ENCODE measurements around the gene ZNF285. TPM values are rescaled to one million over a fixed set of nuclear protein-coding genes. Genes with fewer than 3 reads are reported as not detected.
"Not testable (repeated sequence)": the region's sequence is repeated elsewhere in the genome, so short reads cannot be mapped to it uniquely, and the experiment has no call there.

ZNF285 gene
- total RNA-seq, 1 experiment from 2014 or later = 3.9 TPM

- no TSS peak for BruUV-seq (replicated peaks)
- no peaks in the 10 kb centered on the region for H3K27me3 ChIP-seq (replicated peaks; ENCODE audit: insufficient read depth, low read depth, low read length, poor library complexity)
- intact Hi-C loops (cut with micrococcal nuclease; ENCODE audit: unreplicated experiment) = no loop called here
- H3K27ac ChIP-seq (ENCODE audit: low read depth, low read length, poor library complexity, severe bottlenecking) = no peak overlapping the region
- no peaks in the 10 kb centered on the region for H3K4me1 ChIP-seq (ENCODE audit: insufficient read depth, low read length, poor library complexity, severe bottlenecking)
- H3K36me3 ChIP-seq (ENCODE audit: insufficient read depth, low read length, poor library complexity, severe bottlenecking) = peaks cover 7% of the 10 kb centered on the region
- ChIA-PET POLR2A (ENCODE audit: low non-redundant PET) (no interaction called here), CTCF (no interaction called here)
- TF ChIP-seq CTCF (conservative IDR thresholded peaks at IDR 0.05; ENCODE audit: low read depth, low read length) (no peak), EZH2 (IDR thresholded peaks at IDR 0.05; ENCODE audit: borderline replicate concordance, low read depth, low read length, poor library complexity, severe bottlenecking) (no peak)
- no peak overlapping the region for H3K4me3 ChIP-seq (ENCODE audit: low read depth, low read length, poor library complexity, severe bottlenecking)
- DNase-seq (ENCODE audit: low spot score) = no peak
- H3K9me3 ChIP-seq (ENCODE audit: low read depth, low read length, poor library complexity, severe bottlenecking) = peaks cover 18% of the 10 kb centered on the region
Observed at GRCh38 chr19:44435441-44435840, 34.0 kb upstream of the ZNF285 start.

- Histone ChIP-seq H3K9me3 (ENCODE audit: low read depth, low read length, poor library complexity, severe bottlenecking) (peaks cover 48% of the 10 kb centered on the region), H3K4me3 (ENCODE audit: low read depth, low read length, poor library complexity, severe bottlenecking) (no peak overlapping the region), H3K27me3 (replicated peaks; ENCODE audit: insufficient read depth, low read depth, low read length, poor library complexity) (no peaks in the 10 kb centered on the region), H3K27ac (ENCODE audit: low read depth, low read length, poor library complexity, severe bottlenecking) (no peak overlapping the region), H3K4me1 (ENCODE audit: insufficient read depth, low read length, poor library complexity, severe bottlenecking) (no peaks in the 10 kb centered on the region), H3K36me3 (ENCODE audit: insufficient read depth, low read length, poor library complexity, severe bottlenecking) (peaks cover 12% of the 10 kb centered on the region)
- ChIA-PET CTCF (no interaction called here), POLR2A (ENCODE audit: low non-redundant PET) (no interaction called here)
- intact Hi-C loops (cut with micrococcal nuclease; ENCODE audit: unreplicated experiment) = no loop called here
- TF ChIP-seq CTCF (conservative IDR thresholded peaks at IDR 0.05; ENCODE audit: low read depth, low read length) = no peak
- no peak for TF ChIP-seq EZH2 (IDR thresholded peaks at IDR 0.05; ENCODE audit: borderline replicate concordance, low read depth, low read length, poor library complexity, severe bottlenecking)
- no peak for DNase-seq (ENCODE audit: low spot score)
- no TSS peak for BruUV-seq (replicated peaks)
Observed at GRCh38 chr19:44430956-44431355, 29.5 kb upstream of the ZNF285 start.

DNA sequence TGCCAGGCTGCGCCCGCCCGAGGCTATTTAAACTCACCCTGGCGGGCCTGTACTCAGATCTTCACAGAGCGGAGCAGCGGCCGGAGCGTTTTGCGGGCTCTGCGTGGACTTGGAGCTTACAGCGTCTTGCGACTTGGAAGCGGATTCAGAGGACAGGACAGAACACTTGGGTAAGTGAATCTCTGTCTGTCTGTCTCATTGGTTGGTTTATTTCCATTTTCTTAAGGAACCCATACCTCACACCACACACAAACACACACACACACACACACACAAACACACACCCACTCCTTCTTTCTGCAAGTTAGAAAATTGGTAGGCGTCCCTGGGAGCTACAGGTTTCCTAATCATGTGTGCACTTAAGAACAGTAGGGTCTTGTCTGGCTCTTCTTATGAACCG, 14.1 kb upstream of the ZNF285 start:
- BruUV-seq (replicated peaks); DNase-seq (ENCODE audit: low spot score); H3K36me3 ChIP-seq (ENCODE audit: insufficient read depth, low read length, poor library complexity, severe bottlenecking); H3K27ac ChIP-seq (ENCODE audit: low read depth, low read length, poor library complexity, severe bottlenecking); H3K4me3 ChIP-seq (ENCODE audit: low read depth, low read length, poor library complexity, severe bottlenecking); CTCF ChIA-PET; intact Hi-C loops (cut with micrococcal nuclease; ENCODE audit: unreplicated experiment); H3K27me3 ChIP-seq (replicated peaks; ENCODE audit: insufficient read depth, low read depth, low read length, poor library complexity); H3K4me1 ChIP-seq (ENCODE audit: insufficient read depth, low read length, poor library complexity, severe bottlenecking); H3K9me3 ChIP-seq (ENCODE audit: low read depth, low read length, poor library complexity, severe bottlenecking); POLR2A ChIA-PET (ENCODE audit: low non-redundant PET): not testable (repeated sequence)

GRCh38 chr19:44389268-44389667, 12.1 kb downstream of the ZNF285 start:
- intact Hi-C loops (cut with micrococcal nuclease; ENCODE audit: unreplicated experiment); CTCF ChIA-PET; H3K36me3 ChIP-seq (ENCODE audit: insufficient read depth, low read length, poor library complexity, severe bottlenecking); DNase-seq (ENCODE audit: low spot score); H3K27ac ChIP-seq (ENCODE audit: low read depth, low read length, poor library complexity, severe bottlenecking); BruUV-seq (replicated peaks); H3K27me3 ChIP-seq (replicated peaks; ENCODE audit: insufficient read depth, low read depth, low read length, poor library complexity); H3K4me3 ChIP-seq (ENCODE audit: low read depth, low read length, poor library complexity, severe bottlenecking); H3K9me3 ChIP-seq (ENCODE audit: low read depth, low read length, poor library complexity, severe bottlenecking); H3K4me1 ChIP-seq (ENCODE audit: insufficient read depth, low read length, poor library complexity, severe bottlenecking); POLR2A ChIA-PET (ENCODE audit: low non-redundant PET): not testable (repeated sequence)

All from A673 (cell line).